ENCODE results near the gene PTPA. TPM values are rescaled to one million over a fixed set of nuclear protein-coding genes. Genes with fewer than 3 reads are reported as not detected.

The PTPA gene
- total and polyA plus RNA-seq, 2 donors (not counting 3 experiments of a cell fraction or from before 2014, with no cell fraction given): 97.7 to 121 TPM

DNA sequence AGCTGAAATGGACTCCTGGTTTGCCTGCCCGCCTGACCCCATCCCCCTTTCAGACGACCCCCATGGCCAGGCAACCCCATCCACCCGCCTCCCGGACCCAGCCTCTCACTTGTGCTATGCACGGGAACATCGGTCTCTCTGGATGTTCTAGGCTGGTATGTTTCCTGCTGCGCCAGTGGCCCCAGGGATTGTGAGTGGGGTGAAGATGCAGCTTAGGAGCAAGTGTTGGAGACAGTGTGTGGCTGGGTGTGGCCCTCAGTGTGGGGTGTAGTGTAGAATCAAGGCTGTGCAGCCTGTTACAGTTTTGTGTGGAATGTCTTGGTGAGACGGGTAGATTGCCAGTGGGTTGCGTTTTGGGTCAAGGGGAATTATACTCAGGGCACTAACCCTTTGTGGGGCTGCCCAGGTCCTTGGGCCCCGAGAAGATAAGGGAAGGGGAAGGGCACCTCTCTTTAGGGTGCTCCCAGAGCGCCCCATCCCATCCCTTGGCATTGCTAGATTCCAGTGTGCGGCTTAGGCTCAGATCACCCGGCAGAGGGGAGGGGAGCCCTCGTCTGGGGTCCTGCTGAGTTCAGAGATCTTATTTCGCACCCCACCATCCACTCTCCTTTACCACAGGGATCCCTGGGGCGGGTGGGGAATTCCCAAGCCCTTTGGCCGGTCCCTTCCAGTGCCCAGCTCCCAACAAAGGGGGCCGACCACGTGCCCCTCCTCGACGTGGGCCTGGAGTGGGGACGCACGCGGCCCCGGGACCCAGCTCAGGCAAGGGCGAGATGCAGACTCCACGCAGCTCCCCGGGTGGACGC lies 62.3 kb downstream of the PTPA start:
- FAIRE-seq (no peak), DNase-seq (ENCODE audit: low read depth, low spot score) (no peak)
- ChIA-PET CTCF (interaction anchor here (0.7 to 9.3 kb wide), 39 partner anchors 7 to 450 kb away, joined by 3 to 287 read pairs (median 5); partner anchors contain the start of gene C9orf50), POLR2A (interaction anchor here (0.9 to 5.6 kb wide), 3 partner anchors 31 to 34 kb away, joined by 3 to 39 read pairs (median 14); no protein-coding TSS in a partner anchor)
- no peaks in the 10 kb centered on the region for H4K20me1 ChIP-seq (replicated peaks; ENCODE audit: control insufficient read depth, extremely low read depth, insufficient read depth, low read length)
- peak overlapping the region; percentile 91 for H3K27ac ChIP-seq (ENCODE audit: insufficient read depth, low read depth, low read length)
- intact Hi-C loops (cut with micrococcal nuclease) (loop anchor here (1.0 to 2.0 kb wide), 6 partner anchors 34 to 437 kb away; no protein-coding TSS in a partner anchor), dilution Hi-C loops (cut with MboI; ENCODE audit: extremely low pct_ligation_motif_present, low sequenced_read_pairs) (no loop called here)
- TF ChIP-seq JUN (IDR thresholded peaks at IDR 0.05; ENCODE audit: borderline replicate concordance, insufficient read depth, insufficient read length, low read depth) (no peak), EZH2 (IDR thresholded peaks at IDR 0.05; ENCODE audit: borderline replicate concordance, low read depth, low read length, severe bottlenecking) (no peak), POLR2AphosphoS5 (IDR thresholded peaks at IDR 0.05; ENCODE audit: insufficient read depth, low read depth, low read length) (no peak), GATA2 (IDR thresholded peaks at IDR 0.05; ENCODE audit: insufficient read depth, insufficient read length, low read depth, low read length) (no peak), MYC (IDR thresholded peaks at IDR 0.05; ENCODE audit: low read depth, low read length) (no peak), FOS (IDR thresholded peaks at IDR 0.05; ENCODE audit: borderline replicate concordance, insufficient read depth, low read length) (no peak), POLR2A (IDR thresholded peaks at IDR 0.05; ENCODE audit: low read depth, low read length) (no peak)
- TF ChIP-seq, protein P1, sequence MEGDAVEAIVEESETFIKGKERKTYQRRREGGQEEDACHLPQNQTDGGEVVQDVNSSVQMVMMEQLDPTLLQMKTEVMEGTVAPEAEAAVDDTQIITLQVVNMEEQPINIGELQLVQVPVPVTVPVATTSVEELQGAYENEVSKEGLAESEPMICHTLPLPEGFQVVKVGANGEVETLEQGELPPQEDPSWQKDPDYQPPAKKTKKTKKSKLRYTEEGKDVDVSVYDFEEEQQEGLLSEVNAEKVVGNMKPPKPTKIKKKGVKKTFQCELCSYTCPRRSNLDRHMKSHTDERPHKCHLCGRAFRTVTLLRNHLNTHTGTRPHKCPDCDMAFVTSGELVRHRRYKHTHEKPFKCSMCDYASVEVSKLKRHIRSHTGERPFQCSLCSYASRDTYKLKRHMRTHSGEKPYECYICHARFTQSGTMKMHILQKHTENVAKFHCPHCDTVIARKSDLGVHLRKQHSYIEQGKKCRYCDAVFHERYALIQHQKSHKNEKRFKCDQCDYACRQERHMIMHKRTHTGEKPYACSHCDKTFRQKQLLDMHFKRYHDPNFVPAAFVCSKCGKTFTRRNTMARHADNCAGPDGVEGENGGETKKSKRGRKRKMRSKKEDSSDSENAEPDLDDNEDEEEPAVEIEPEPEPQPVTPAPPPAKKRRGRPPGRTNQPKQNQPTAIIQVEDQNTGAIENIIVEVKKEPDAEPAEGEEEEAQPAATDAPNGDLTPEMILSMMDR (IDR thresholded peaks at IDR 0.05; ENCODE audit: extremely low read depth in 1 of 2, insufficient read depth in 1 of 2, low read depth in 1 of 2, low read length in 2 of 2): no peak
- TF ChIP-seq, protein P2, sequence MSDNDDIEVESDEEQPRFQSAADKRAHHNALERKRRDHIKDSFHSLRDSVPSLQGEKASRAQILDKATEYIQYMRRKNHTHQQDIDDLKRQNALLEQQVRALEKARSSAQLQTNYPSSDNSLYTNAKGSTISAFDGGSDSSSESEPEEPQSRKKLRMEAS (IDR thresholded peaks at IDR 0.05; ENCODE audit: insufficient read depth, insufficient read length): no peak
- H3K9me1 ChIP-seq (replicated peaks; ENCODE audit: control insufficient read depth, extremely low read depth, insufficient read depth, low read length): no peaks in the 10 kb centered on the region
- H3K4me3 ChIP-seq (replicated peaks in 1 of 3; ENCODE audit: insufficient read depth in 1 of 3, low read depth in 1 of 3, low read length in 3 of 3): peak overlapping the region in 1 of 3 experiments; percentile 79
- no peaks in the 10 kb centered on the region for H3K27me3 ChIP-seq (ENCODE audit: control insufficient read depth in 2 of 2, insufficient read depth in 2 of 2, low read length in 2 of 2)
- H3K79me2 ChIP-seq (ENCODE audit: control insufficient read depth, insufficient read depth, low read length): peaks cover 13% of the 10 kb centered on the region
- BruUV-seq (replicated peaks): no TSS peak
- peaks cover 31% of the 10 kb centered on the region for H3K4me1 ChIP-seq (ENCODE audit: control insufficient read depth, extremely low read depth, insufficient read depth, low read length)
- no peak overlapping the region for H3K4me2 ChIP-seq (ENCODE audit: insufficient read depth, low read length)
- no peak overlapping the region for H2AFZ ChIP-seq (ENCODE audit: low read depth, low read length)
- H3K9ac ChIP-seq (replicated peaks; ENCODE audit: extremely low read depth, insufficient read depth, low read length): peak overlapping the region; percentile 79
- H3K36me3 ChIP-seq (ENCODE audit: control insufficient read depth in 2 of 2, extremely low read depth in 1 of 2, insufficient read depth in 2 of 2, low read length in 2 of 2): no peaks in the 10 kb centered on the region
- H3K9me3 ChIP-seq (replicated peaks; ENCODE audit: control insufficient read depth, insufficient read depth, low read length): no peaks in the 10 kb centered on the region

Data from endothelial cell of umbilical vein (primary cell).